Measurements from ENCODE around the gene STAT6.
"Not testable (repeated sequence)": the region's sequence is repeated elsewhere in the genome, so short reads cannot be mapped to it uniquely, and the experiment has no call there.

The STAT6 gene

DNA sequence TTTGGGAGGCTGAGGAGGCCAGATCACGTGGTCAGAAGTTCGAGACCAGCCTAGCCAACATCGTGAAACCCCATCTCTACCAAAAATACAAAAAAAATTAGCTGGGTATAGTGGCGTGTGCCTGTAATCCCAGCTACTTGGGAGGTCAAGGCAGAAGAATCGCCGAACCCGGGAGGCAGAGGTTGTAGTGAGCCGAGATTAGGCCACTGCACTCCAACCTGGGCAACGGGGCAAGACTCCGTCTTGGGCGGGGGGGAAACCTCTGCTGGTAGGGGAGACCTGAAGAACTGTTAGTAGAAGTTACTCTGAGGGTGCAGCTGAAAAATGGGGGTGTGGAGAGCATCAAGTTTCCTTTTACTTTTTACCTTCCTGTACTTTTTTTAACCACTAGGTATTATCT lies 14.9 kb upstream of the STAT6 start:
- no peak for DNase-seq (ENCODE audit: low spot score)

GRCh38 chr12:57124261-57124877 lies 13.2 kb upstream of the STAT6 start:
- DNase-seq (ENCODE audit: low spot score): peak; percentile 89

GRCh38 chr12:57123813-57124212 lies 12.7 kb upstream of the STAT6 start:
- no peak for DNase-seq (ENCODE audit: low spot score)

- DNase-seq (ENCODE audit: low spot score): not testable (repeated sequence)
These were observed 9.6 kb upstream of the STAT6 start for GRCh38 chr12:57120718-57121117.

DNA sequence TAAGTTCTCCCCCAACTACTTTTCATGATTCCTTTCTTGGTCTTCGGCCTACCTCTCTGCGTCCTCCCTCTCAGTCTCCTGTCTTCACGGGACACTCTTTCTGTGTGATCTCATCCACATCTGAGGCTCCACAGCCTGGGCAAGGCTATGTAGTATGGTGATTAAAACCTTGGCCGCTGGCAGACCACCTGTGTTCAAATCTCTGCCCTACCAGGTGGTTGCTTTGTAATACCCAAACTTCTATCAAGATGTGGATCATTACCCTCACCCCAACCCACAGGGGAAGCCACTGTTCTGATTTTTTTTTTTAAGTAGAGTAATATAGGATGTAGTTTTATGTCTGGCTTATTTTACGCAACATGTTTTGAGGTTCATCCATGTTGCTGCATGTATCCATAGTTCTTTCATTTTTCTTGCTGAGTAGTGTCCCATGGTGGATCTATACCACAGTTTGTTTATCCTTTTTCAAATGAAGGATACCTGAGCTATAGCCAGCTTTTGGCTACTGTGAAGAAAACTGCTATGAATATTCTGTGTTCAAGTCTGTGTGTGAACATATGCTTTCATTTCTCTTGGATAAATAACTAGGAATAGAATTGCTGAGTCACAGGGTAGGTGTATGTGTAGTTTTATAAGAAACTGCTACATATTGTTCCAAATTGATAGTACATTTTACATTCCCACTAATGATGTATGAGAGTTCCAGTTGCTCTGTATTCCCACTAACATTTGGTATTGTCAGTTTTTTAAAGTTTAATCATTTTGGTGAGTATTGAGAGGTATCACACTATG lies 8.3 kb upstream of the STAT6 start:
- no peak for DNase-seq (ENCODE audit: low spot score)

GRCh38 chr12:57118711-57119271 lies 7.6 kb upstream of the STAT6 start:
- no peak for DNase-seq (ENCODE audit: low spot score)

DNA sequence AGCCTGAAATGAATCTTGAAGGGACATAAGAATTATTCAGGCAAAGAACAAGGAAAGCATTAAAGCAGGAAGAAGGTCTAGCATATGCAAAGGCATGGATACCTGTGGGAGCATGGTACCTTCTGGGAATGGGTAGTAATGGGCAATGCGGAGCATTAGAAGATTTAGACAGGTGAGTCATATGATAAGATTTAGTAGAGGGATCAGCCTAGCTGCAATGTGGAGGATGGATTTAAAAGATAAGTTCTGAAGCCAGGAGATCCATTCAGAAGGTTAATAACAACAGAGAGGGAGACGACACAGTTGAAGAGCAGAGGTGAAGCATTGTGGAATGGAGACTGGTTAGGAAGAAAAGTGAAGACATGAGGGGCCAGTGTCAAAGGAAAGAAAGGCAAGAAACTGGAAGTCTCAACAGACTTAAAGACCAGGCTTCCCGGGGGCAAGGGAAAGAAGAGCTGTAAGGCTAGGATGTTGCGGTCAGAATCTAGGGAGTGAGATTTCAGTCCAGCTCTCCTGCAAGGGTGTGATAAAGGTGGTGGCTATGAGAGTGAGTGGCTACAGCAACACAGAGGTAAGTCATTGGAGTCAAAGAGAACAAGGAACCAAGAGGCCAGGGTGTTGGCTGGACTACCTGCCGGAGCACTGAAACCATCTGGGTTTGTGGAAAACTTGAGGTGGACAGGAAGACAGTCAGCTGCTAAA lies 5.6 kb upstream of the STAT6 start:
- no peak for DNase-seq (ENCODE audit: low spot score)

DNA sequence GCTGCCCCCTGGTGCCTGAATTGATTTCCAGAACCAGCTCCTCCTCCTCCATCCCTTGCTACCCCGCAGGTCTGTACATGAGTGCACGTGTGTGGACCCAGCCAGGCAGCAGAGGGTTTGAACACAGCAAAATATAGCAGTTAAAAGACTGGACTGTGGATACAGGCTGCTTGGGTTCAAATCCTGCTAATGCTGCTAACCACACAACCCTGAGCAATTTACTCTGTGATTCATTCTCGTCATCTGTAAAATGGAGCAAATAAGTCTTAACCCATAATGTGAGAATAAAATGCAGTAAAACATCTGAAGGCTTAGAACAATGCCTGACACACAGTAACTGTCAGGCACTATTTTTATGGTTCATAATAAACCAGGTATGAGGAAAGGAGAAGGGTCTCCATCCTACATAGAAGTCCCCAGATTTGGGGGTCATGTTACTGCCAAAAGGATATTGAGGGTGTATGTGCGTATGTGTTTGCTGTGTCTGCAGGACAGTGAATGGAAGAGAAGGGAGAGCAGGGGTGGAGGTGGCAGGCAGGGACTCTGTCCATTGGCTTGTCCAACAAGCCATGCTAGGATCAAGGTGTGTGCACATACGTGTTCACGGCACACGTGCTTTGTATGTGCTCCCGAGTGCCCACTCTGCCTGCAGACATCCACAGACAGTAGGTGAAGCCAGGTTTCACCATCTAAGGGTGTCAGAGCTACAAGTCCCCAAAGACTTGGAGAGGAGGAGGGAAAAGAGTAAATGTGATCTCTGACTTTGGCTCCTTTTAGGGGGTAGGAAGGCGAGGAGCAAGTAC lies 1.5 kb upstream of the STAT6 start:
- no peak for DNase-seq (ENCODE audit: low spot score)

DNA sequence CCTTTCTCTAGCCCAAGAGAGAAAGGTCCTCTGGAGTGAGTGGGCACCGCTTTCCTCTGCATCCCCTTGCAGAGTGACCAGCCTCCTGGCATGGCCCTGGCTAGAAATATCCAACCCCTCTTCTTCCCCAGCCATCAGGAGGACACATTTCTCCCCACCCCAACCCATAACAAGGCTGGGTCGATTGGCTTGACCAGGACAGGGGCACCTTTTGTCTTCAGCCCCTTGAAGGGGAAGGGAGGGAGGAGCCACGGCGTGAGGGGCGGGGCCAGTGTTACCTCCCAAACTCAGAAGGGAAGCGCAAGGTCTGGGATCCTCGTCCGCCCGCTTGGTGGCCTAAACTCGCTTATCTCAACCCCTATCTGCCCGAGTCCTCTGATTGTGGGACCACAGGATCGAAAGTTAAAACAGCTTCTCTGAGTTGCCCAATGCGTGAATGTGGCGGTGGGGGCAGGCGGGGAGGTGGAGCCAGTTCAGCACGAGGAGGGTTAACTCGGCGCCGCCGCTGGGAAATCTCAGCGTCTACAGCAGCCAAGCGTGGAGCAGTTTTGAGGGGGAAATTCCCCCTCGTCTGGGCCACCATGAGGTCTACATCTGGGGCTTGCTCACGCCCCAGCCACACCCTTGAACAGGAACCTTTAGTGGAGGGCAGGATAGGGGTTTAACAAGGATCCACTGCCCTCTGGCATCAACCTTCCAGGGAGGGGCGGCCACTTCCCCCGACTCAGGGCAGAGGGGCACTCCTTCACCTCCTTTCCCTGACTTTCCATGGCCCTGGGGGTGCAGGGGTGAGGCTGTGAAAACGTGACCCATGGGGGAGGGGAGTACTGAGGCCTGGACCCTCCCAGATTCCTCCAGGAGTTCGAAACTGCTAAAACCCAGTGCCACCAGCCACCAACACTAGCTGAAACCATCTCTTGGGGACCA lies 795 bp downstream of the STAT6 start:
- peak; percentile 89 for DNase-seq (ENCODE audit: low spot score)

- DNase-seq (ENCODE audit: low spot score): no peak
These were observed 1.7 kb downstream of the STAT6 start for GRCh38 chr12:57109207-57110103.

GRCh38 chr12:57107456-57108155 lies 3.6 kb downstream of the STAT6 start:
- DNase-seq (ENCODE audit: low spot score): no peak

DNA sequence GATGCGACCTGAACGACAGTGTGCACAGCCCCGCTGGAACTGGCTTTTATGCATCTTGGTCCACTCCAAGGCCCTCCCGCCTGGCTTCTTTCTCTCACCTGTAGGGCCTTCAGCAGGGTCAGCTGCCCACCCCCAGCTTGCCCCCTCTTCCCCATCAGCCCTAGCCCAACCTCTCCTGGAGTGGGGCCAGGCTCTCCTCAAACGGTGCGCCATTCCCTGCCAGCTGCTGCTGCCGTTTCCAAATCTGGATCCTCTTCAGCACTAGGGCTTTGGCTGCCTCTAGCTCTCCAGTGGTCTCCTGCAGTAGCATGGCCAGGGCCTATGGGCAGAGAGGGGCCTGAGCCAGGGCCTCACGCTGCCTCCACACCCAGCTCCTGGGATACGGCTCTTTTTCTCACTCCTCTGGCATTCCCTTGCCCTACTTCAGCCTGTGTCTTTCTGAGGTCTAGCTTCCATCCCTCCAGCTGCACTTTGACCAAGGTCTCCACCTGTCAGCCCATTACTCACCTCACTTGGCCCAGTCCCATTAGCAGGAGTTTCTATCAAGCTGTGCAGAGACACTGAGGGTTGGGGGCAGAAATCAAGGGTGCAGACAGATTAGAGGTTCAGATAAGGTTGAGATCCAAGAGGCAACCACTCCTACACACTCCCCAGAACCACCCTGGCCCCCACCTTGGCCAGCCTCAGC lies 5.0 kb downstream of the STAT6 start:
- no peak for DNase-seq (ENCODE audit: low spot score)

DNA sequence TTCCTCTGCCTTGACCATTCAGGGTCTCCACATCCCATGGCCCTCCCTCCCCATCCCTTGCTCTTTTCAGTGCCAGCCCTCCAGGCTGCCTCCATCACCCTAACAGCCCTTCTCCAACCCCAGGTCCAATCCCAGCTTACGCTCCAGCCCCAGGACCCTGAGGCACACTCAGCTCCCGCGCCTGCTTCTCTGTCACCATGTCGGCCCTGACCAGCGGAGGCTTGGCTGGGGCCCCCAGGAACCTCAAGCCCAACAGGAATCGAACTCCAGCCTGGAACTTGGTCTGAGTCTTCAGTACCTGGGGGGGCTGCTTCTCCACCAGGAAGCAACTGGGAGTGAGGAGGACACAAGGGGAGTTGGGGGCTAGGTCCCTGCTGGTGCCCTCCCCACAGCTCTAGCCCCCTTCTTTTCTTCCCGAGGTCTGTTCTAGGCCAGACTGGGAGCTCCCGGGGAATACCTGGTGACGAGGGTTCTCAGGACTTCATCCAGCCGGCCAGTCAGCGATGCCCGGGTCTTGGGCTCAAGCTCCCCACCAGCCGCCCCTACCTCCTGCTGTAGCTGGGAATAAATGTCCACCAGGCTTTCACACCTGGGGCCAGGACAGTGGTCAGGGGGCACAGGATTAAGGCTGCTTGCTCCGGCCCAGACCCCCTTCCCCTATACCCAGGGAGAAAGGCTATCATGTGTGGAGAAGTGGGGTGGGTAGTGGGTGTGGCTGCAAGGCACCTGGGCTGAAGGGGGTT lies 6.0 kb downstream of the STAT6 start:
- no peak for DNase-seq (ENCODE audit: low spot score)

DNA sequence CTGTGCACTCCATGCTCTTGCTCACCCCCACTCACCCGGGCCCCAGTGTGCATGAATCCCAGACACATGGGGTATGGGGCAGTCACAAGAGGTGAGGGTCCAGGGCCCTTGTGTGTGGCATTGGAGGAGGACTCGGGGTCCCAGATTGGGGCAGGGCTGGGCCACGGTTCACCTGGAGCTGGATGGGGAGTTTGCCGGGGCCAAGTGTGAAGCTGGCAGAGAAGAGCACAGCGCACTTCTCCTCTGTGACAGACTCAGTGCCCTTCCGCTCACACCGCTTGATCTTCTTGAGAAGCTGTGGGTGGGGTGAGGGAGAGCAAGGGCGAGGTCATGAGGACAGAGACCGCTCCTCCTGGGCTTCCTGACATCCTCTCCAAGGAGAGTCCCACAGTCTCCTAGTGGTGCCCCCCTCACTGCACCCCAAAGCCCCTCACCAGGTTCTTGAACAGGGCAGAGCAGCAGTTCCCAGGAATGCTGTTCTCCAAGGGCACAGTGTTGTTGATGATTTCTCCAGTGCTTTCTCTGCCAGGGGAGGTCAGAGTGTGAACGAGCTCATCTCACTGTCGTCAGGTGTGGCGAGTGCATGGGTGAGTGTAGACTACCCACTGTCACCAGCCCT lies 6.8 kb downstream of the STAT6 start:
- no peak for DNase-seq (ENCODE audit: low spot score)

DNA sequence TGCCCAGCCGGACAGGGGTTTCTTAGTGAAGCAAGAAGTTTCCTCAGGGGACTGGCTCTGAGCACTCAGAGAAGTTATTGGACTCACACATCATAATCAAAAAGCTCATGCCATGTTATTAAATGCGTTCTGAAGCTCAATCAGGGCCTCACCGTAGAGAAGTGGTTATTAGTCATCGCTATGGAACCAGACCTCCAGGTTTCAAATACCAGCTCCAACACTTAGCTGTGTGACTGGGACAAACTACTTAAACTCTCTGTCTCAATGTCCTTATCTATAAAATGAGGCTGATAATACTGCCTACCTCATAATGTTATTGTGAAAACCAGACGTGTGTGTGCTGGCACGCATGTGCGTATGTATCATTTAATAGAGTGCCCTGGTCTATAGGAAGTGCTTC lies 7.3 kb downstream of the STAT6 start:
- no peak for DNase-seq (ENCODE audit: low spot score)

DNA sequence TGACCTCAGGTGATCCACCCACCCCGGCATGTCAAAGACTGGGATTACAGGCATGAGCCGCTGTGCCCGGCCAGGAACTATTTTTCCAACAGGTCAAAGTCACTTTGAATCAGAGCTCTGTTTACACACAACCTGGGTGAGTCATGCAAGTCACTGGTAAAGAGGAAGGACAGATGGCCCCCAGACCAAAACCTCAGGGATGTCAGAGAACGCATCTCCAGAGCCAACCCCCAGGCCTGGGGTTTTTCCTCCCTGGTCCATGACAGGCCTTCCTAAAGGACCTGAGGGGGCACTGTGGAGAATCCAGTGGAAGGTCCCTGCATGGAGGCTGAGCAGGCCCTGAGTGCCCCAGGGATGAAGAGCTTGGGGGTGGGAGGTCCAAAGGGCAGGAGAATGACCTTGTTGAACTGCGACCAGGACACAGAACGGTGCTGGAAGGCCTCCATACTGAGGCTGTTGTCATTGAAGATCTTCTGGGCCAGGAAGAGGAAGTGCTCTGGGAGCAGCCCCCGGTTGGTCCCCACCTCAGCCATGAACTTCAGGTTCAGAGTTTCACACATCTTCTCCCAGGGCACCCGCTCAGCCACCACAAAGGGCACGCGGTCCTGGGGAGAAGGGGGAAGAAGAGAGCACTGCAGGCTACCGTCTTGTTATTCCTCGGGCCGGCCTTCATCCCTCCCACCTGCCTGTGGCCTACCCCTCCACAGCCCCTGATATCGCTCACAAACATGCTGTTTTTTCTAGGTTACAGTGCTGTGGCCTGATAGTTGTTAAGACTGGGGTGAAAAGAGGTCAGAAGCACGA lies 9.1 kb downstream of the STAT6 start:
- peak; percentile 37 for DNase-seq (ENCODE audit: low spot score)

DNA sequence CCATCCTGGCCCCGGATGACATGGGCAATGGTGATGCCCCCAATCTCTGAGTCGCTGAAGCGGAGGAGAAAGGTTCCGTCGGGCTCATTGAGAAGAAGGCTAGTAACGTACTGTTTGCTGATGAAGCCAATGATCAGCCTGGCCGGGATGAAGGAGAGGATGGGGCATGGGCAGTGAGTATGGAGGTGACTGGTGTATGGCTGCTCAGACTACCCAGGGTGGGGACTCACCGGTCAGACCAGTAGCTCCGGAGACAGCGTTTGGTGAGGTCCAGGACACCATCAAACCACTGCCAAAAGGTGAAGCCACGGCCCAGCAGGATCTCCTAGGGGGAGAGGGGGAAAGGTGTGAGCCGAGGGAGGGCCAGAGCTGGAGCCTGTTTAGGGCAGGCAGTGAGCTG lies 11.4 kb downstream of the STAT6 start:
- DNase-seq (ENCODE audit: low spot score): no peak
